NCI-H1417 (cell line): Measurements from ENCODE around the gene PLP1.
"Not testable (repeated sequence)": the region's sequence is repeated elsewhere in the genome, so short reads cannot be mapped to it uniquely, and the experiment has no call there.

Experiments
- DNase-seq, 3 experiments: peaks; one replicate each; lab custom pipeline; 2025; lab: John Stamatoyannopoulos, UW

PLP1 gene

DNA sequence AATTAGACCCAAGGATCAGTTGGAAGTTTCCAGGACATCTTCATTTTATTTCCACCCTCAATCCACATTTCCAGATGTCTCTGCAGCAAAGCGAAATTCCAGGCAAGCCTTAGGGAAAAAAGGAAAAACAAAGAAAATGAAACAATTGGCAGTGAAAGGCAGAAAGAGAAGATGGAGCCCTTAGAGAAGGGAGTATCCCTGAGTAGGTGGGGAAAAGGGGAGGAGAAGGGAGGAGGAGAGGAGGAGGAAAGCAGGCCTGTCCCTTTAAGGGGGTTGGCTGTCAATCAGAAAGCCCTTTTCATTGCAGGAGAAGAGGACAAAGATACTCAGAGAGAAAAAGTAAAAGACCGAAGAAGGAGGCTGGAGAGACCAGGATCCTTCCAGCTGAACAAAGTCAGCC is at the start of gene PLP1:
TSS of gene PLP1 (plus strand) at position 295 of the 400 bp plus-strand sequence. CDS start 156 bp downstream, outside the sequence.
- DNase-seq = no peak

DNA sequence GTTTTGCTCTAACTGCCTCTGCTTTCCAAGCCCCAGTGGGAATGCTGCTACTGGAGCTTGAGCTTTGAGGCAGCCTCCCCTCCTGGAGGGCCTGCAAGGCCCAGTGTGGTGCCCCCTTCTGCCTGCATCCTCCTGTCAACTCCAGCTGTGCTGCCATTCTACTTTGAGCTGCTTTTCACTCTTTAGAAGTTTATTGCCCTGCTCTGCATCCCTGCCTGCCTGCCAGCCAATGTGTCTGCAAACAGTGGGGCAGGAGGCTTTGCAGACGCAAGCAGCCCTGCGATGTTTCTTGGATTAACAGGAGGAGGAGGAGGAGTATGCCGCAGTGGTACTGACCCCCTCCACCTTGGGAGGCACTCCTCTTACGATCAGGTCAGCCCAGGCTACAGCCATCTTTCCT is 49.5 kb upstream of the PLP1 start:
- DNase-seq = no peak

DNA sequence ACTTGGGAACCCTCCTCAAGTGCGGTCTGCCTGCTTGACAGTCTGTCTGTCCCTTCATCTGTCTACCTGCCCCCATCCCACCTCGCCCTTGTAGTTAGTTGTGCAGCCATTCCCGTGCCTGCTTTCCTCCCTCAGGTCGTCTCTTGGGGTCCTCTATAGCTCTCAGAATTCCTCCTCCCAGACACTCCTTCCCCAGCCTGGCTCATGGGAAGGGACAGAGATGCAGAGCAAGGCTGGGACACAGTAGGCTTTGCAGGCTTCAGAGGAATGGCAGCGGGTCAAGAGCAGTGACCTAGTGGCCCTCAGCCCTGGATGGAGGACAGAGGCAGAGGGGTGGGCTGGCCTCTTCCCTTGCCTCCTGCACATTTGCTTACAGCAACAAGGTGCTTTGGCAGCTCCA is 47.6 kb upstream of the PLP1 start:
- no peak for DNase-seq

DNA sequence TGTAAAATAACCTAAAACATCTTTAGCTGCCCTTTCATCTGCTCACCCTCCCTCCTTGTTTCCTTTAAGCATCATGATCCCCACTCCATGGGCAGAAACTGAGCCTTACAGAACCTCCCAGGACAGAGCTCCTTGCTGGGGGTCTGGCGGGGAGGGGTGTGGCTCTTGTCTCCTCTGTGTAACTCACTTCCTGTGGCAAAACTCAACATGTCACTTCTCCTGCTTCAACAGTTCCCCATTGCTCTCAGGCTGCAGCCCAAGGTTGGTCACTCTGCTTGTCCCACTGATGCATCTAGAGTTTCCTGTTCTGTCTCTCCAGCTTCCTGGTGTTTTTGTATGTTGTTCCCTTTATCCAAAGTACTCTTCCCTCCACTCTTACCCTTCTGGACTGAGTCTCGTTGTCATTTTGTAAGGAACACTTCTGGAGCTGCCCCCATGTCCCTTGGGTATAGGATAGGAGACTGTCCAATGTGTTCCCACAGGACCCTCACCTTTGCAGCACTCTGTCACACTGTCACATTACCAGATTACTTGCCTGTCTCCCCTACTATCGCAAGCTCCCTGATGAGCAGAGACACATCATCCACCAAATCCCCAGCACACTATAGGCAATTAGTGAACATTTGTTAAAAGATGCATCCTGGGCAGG is 46.4 kb upstream of the PLP1 start:
- DNase-seq = no peak

DNA sequence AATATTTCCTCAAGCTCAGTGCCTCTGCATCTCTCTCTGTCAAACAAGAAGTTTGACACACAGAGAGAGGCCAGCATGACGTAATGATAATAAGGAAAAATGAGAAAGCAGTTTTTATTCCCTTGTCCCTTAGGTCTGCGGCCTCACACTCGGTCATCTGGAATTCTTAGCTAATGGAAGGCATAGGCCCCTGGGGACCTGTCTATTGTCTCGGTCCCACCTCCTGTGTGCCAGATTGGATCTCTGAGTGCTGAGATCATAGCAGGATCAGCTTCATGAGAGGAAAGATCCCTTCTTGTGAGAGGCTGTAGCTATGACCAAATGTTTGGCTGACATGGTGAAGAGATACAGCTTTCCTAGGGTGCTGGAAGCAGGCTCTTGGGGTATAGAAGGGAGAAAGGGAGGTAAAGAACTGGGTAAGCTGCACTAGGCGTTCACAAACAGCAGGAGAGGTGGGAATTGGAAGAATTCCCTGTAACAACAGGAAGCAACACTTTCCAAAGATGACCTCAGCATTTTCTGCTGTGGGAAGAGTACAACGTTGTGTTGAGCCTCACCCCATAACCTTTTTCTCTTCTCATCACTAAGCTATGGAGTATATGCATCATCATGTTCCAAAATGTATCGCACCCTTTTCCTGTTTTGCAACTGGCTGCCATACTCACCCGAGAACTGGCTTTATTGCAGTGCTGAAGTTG is 45.7 kb upstream of the PLP1 start:
- no peak for DNase-seq

DNA sequence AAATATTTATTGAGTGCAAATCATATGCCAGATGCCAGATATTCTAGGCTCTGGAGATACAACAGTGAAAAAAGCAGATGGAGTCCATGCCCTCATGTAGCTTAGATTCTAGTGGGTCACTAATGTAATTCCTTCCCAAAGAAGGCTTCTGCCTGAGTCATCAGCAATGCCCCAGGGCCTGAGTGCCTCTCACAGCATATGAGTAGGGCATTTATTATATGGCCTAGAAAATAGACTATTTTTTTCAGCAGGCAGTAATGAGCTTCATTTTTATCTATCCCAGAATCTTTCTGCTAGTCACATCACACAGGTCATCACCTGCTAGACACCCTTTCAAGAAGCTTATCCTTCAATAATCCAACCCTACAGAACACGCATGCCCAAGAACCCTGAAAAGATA is 43.6 kb upstream of the PLP1 start:
- DNase-seq = no peak

- DNase-seq = peak in 2 of 3 experiments; percentile 37 to 71
Observed at GRCh38 chrX:103734125-103734760, 42.4 kb upstream of the PLP1 start.

DNA sequence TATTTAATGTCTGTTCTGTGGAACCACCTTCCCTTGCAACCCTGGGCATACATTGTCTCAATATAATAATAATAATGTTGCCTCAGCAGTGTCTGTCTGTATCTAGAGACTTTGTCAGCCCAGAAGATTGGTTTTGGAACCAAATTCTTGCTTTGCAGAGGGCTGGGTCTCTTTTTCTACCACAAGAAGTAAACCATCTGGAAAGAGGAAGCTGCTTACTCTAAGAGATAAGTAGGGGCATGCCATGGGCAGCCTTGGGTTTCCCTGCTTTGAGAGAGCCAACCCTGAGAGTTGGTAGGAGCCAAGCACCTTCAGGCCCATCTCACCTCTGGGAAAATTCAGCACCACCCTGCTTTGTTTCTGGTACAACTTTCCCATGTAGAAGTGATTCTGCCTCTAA is 38.9 kb upstream of the PLP1 start:
- no peak for DNase-seq

- DNase-seq = no peak
Observed at GRCh38 chrX:103739421-103739820, 37.2 kb upstream of the PLP1 start.

DNA sequence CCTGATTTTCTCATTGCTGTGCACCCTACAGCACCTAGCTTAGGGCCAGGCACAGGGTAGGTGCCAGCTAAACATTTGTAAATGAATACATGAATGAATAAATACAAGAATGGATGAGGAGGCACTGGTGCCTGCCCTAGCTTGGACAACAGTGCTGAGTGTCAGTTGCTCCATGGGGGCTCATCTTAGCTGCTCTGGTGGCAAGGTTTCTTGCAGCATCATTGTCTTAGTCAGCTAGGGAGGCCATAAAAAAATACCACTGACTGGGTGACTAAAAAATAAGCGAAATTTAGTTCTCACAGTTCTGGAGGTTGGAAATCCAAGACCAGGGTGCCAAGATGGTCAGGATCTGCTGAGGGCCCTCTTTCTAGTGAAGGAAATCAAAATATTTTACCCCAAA is 34.8 kb upstream of the PLP1 start:
- no peak for DNase-seq

DNA sequence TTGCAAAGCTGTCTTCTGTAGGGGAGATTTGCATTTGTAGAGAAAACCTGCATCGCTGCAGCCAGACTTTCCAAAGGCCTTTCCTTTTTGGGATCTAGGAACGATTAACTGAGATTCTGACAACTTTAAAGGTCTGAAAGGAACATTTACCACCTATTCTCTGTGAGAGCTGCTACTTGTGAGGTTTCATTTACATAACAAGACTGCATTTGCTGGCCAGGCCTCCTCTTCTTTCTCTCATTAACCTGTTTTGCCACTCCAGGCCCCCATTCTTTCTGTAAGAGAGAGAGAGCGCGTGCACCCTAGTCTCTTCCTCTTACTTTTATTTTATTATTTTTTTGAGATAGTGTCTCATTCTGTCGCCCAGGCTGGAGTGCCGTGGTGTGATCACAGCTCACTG is 34.3 kb upstream of the PLP1 start:
- no peak for DNase-seq

DNA sequence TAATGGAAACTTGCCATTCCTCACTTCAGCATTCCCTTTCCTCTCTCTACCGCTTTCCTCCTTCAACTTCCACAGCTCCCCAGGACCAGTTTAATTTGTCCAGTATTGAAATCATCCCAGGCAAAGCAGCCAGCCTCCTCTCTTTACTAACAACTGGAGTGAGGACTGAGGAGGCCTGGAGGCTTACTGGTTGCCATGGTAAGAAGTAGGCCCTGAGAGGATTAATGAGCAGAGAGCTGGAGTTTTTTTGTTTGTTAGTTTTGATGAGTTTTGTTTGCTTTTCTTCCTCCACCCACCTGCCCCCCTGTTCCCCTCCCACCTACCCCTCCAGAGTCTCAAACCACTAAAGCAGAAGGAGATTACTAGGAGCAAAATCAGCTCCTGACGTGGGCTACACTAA is 29.5 kb upstream of the PLP1 start:
- DNase-seq = no peak

DNA sequence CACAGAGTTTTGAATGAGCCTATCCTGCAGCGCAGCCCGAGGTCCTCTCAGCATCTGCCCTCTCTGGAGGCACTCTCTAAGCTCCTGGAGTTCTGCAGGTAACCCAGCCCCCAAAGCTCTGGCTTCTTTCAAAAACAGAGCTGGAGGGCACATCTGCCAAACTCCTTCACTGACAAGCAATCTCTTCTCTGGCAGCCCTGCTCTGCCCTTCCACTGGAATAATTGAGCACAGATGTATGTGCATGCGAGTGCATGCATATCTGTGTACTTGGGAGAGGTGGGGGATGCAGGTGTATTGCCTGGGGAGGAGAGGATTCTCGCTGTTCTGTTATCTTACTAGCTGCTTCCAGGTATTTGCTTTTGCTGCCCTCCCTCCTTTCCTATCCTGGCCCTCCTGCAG is 22.2 kb upstream of the PLP1 start:
- DNase-seq = no peak

DNA sequence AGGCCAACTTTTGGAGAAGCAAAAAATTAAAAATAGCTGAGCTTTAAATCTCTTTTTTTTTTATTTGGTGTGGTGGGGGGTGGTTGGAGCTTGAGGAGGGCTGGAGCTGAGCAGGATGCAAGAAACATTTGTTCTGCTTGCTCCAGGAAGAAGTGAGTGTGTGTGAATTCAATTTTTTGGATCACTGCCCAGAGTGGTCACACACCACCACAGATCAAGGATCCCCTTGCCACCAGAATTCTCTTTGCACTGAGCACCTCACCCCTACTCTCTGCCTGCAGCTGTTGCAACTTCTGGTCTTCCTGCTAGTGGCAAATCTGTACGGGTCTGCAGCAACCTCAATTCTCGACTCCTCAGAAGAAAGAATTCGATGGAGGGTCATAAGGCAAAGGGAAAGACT is 19.9 kb upstream of the PLP1 start:
- peak in 1 of 3 experiments; percentile 42 for DNase-seq

DNA sequence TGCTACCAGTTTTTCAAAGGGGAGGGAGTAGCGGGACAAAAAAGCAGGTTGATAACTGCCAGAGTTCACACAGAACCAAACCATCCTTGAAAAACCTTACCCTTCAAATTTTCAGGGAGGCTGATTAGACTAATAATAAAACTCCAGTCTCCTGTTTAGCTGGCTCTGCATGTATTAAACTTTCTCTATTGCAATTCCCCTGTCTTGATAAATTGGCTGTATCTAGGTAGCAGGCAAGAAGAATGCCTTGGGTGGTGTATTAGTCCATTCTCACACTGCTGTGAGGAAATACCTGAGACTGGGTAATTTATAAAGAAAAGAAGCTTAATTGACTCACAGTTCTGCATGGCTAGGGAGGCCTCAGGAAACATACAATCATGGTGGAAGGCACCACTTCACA is 18.1 kb upstream of the PLP1 start:
- no peak for DNase-seq

DNA sequence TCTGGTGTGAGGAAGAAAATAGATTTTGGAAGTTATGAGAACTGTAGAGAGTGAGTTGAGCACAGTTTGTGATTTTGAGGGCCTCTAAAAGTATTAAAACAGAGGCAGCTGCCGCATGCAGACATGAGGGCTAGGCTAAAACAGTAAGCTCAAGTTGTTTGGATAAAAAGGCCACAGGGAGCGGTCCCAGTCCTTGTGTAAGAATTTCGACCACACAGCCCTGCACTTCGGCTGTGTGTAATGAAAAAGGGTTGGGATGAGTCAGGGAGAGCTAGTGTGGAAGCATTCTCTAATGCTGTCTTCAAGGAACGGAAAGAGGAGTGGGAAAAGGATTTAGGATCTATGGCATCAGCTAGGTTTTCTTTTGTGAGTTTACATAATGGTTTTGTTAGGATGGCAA is 13.1 kb upstream of the PLP1 start:
- DNase-seq = not testable (repeated sequence)

DNA sequence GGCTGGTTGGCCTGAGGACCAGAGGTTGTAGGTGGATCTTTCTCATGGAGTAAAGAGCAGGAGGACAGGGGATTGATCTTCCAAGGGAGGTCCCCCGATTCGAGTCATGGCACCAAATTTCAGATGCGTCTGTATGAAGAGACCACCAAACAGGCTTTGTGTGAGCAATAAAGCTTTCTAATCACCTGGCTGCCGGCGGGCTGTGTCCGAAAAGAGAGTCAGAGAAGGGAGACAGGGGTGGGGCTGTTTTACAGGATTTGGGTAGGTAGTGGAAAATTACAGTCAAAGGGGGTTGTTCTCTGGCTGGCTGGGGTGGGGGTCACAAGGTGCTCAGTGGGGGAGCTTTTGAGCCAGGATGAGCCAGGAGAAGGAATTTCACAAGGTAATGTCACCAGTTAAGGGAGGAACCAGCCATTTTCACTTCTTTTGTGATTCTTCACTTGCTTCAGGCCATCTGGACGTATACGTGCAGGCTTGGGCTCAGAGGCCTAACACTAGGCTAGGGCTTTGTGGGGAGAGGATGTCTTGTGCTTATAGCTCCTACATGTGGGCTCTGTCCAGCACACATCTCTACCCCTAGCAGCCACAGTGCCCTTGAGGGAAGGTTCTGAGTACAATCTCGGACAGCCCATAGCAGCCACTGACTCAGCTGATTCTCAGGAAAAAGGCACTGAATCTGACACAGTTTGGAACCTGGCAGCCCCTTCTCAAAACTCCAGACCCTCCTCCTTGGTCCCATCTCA is 9.7 kb upstream of the PLP1 start:
- DNase-seq = not testable (repeated sequence)

DNA sequence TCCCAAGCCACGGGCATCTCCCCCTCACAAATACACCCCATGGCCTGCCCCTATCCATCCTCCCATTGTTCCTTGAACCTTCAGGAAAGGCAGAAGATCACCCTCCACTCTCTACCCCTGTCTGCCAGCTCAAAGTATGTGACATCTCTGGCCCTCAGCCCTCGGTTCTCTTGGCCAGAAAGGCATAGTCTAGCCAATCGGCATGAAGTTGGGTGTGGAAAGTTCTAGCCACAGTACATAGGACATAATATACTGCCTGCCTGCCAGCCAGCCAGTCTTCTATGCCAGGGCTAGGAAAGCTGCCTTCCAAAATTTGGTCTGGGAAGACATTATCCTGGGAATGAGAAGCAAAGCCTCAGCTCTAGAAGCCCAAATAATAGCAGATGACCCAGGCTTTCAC is 3.2 kb upstream of the PLP1 start:
- DNase-seq = no peak

GRCh38 chrX:103774070-103774642 is 2.5 kb upstream of the PLP1 start:
- peak in 2 of 3 experiments; percentile 28 to 57 for DNase-seq

DNA sequence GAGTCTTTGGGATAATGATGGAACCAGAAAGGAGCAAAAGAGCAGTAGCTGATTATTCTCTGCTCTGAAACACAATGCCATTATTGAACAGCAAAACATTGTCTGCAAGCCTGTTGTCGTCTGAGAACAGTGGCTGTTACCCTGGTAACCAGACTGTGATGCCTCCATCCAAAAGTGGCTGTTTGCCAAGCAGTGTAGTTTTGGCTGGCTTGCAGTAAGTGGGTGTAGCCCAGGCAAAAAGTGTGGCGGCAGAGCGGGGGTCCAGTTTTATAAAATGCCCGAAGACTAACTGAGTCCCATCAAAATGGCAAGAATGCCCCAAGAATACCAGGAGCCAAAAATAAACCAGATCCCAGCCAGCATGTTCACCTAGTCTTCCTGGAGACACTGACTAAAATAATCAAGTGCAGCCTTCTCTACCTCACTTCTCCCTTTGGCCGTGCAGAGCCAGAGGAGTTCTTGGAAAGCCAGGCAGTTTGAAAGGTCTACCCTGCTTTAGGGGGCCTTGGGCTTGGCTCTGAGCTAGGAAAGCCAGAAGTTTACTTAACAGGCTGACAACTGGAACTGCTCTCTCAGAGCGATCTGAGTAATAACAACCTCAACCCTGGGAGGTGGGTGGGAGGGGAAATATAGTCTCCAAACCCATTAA is 2.6 kb downstream of the PLP1 start:
- DNase-seq = peak; percentile 10 to 79 (median 49)

- DNase-seq = no peak
Observed at GRCh38 chrX:103780336-103781061, 3.9 kb downstream of the PLP1 start.
